K562 (cell line): ENCODE results near the gene SOCS3. TPM values are rescaled to one million over a fixed set of nuclear protein-coding genes. Genes with fewer than 3 reads are reported as not detected.

ENCODE experiments used
- polyA plus RNA-seq, 8 experiments: library from polyadenylated mRNA; depleted of rRNA in 4 of 8; stranded (reverse) in 5 of 8; unstranded in 3 of 8; fragments of >200 nt; fragmentation: Nextera tagmentation in 2 of 8; fragmentation: Illumina TruSeq in 1 of 8; extraction: Ambion mirVana in 2 of 8; extraction: Trizol in 1 of 8; gene quantifications; 2 replicates each; pipeline versions ENCODE4 v1.2.1 to v1.2.3, GENCODE V29; 2011 to 2014; ENCODE audit warnings: inconsistent platforms in 1 of 8, missing spikeins in 1 of 8
- small RNA-seq: library from RNA; depleted of rRNA; stranded (forward); fragments of <200 nt; gene quantifications from one replicate; pipeline ENCODE3, GENCODE V24; 2014
- total RNA-seq, 7 experiments: library from RNA; depleted of rRNA in 6 of 7; stranded (reverse); fragments of >200 nt in 6 of 7; fragmentation: Illumina TruSeq in 2 of 7; extraction: Trizol in 2 of 7; gene quantifications; 2 replicates each; pipeline versions ENCODE4 v1.2.1 to v1.2.3, GENCODE V29; 2011 to 2021; ENCODE audit warnings: low replicate concordance in 1 of 7

SOCS3 gene
- total and polyA plus RNA-seq, 9 of the 15 experiments (the other 6 are each of a cell fraction or from before 2014, with no cell fraction given), result 0.56 to 38.9 (median 13.7) TPM

Small RNA genes within 50 kb of the gene (small RNA-seq; reads per million reads assigned to genes)
- gene RF00415 (not detected), gene RN7SL236P (not detected)

Other genes starting within 250 kb of the SOCS3 start
Only the 7 nearest of the 10 such genes appear.
- 16.8 and 17.3 TPM in 2 replicates for gene C17orf99, start 213.7 kb downstream of the SOCS3 start, total RNA-seq (2014; rRNA removed)
- gene C17orf99, start 213.7 kb downstream of the SOCS3 start, total RNA-seq (2014; rRNA removed; fragmentation: Illumina TruSeq; extraction: Trizol), result 7.1 and 7.5 TPM in 2 replicates
- gene C17orf99, start 213.7 kb downstream of the SOCS3 start, total RNA-seq (2015; rRNA removed; fragmentation: Illumina TruSeq; extraction: Trizol), result 4.0 and 5.8 TPM in 2 replicates
- 16.4 and 18.9 TPM in 2 replicates for gene C17orf99, start 213.7 kb downstream of the SOCS3 start, total RNA-seq (2021)
- gene C17orf99, start 213.7 kb downstream of the SOCS3 start, polyA plus RNA-seq (2011; rRNA removed), result 15.9 and 16.2 TPM in 2 replicates
- gene C17orf99, start 213.7 kb downstream of the SOCS3 start, polyA plus RNA-seq (2014; fragmentation: Illumina TruSeq; extraction: Trizol), result 14.3 and 20.0 TPM in 2 replicates
- 1 to 10 TPM; 4.1 to 7.7 TPM for gene C17orf99, start 213.7 kb downstream of the SOCS3 start, polyA plus RNA-seq (2014; fragmentation: Nextera tagmentation; extraction: Ambion mirVana)
- 16.4 and 19.9 TPM in 2 replicates for gene C17orf99, start 213.7 kb downstream of the SOCS3 start, polyA plus RNA-seq (2014; rRNA removed)
- gene SYNGR2, start 191.5 kb downstream of the SOCS3 start, total RNA-seq (2014; rRNA removed), result 87.8 and 120 TPM in 2 replicates
- 29.7 and 44.9 TPM in 2 replicates for gene SYNGR2, start 191.5 kb downstream of the SOCS3 start, total RNA-seq (2014; rRNA removed; fragmentation: Illumina TruSeq; extraction: Trizol)
- gene SYNGR2, start 191.5 kb downstream of the SOCS3 start, total RNA-seq (2015; rRNA removed; fragmentation: Illumina TruSeq; extraction: Trizol), result 68.0 and 68.2 TPM in 2 replicates
- 173 and 185 TPM in 2 replicates for gene SYNGR2, start 191.5 kb downstream of the SOCS3 start, total RNA-seq (2021)
- 159 and 208 TPM in 2 replicates for gene SYNGR2, start 191.5 kb downstream of the SOCS3 start, polyA plus RNA-seq (2011; rRNA removed)
- gene SYNGR2, start 191.5 kb downstream of the SOCS3 start, polyA plus RNA-seq (2014; fragmentation: Illumina TruSeq; extraction: Trizol), result 167 and 172 TPM in 2 replicates
- 1 to 10 TPM; 1.4 to 7.6 TPM for gene SYNGR2, start 191.5 kb downstream of the SOCS3 start, polyA plus RNA-seq (2014; fragmentation: Nextera tagmentation; extraction: Ambion mirVana)
- 140 and 156 TPM in 2 replicates for gene SYNGR2, start 191.5 kb downstream of the SOCS3 start, polyA plus RNA-seq (2014; rRNA removed)
- gene TK1, start 173.0 kb downstream of the SOCS3 start, total RNA-seq (2014; rRNA removed), result 195 and 231 TPM in 2 replicates
- 45.0 and 59.5 TPM in 2 replicates for gene TK1, start 173.0 kb downstream of the SOCS3 start, total RNA-seq (2014; rRNA removed; fragmentation: Illumina TruSeq; extraction: Trizol)
- 97.7 and 98.0 TPM in 2 replicates for gene TK1, start 173.0 kb downstream of the SOCS3 start, total RNA-seq (2015; rRNA removed; fragmentation: Illumina TruSeq; extraction: Trizol)
- gene TK1, start 173.0 kb downstream of the SOCS3 start, total RNA-seq (2021), result 198 TPM in 2 replicates
- gene TK1, start 173.0 kb downstream of the SOCS3 start, polyA plus RNA-seq (2011; rRNA removed), result 123 and 130 TPM in 2 replicates
- gene TK1, start 173.0 kb downstream of the SOCS3 start, polyA plus RNA-seq (2014; fragmentation: Illumina TruSeq; extraction: Trizol), result 103 and 216 TPM in 2 replicates
- 10 to 100 TPM in 1 of 2 experiments, 1 to 10 TPM in 1; 8.4 to 29.9 TPM for gene TK1, start 173.0 kb downstream of the SOCS3 start, polyA plus RNA-seq (2014; fragmentation: Nextera tagmentation; extraction: Ambion mirVana)
- 192 and 280 TPM in 2 replicates for gene TK1, start 173.0 kb downstream of the SOCS3 start, polyA plus RNA-seq (2014; rRNA removed)
- gene AFMID, start 172.7 kb downstream of the SOCS3 start, total RNA-seq (2014; rRNA removed), result 68.1 and 101 TPM in 2 replicates
- gene AFMID, start 172.7 kb downstream of the SOCS3 start, total RNA-seq (2014; rRNA removed; fragmentation: Illumina TruSeq; extraction: Trizol), result 63.4 and 70.4 TPM in 2 replicates
- gene AFMID, start 172.7 kb downstream of the SOCS3 start, total RNA-seq (2015; rRNA removed; fragmentation: Illumina TruSeq; extraction: Trizol), result 61.8 and 62.1 TPM in 2 replicates
- 67.3 and 74.0 TPM in 2 replicates for gene AFMID, start 172.7 kb downstream of the SOCS3 start, total RNA-seq (2021)
- 73.8 and 74.4 TPM in 2 replicates for gene AFMID, start 172.7 kb downstream of the SOCS3 start, polyA plus RNA-seq (2011; rRNA removed)
- 119 and 133 TPM in 2 replicates for gene AFMID, start 172.7 kb downstream of the SOCS3 start, polyA plus RNA-seq (2014; fragmentation: Illumina TruSeq; extraction: Trizol)
- 100 to 1,000 TPM in 1 of 2 experiments, 10 to 100 TPM in 1; 80.3 to 188 TPM for gene AFMID, start 172.7 kb downstream of the SOCS3 start, polyA plus RNA-seq (2014; fragmentation: Nextera tagmentation; extraction: Ambion mirVana)
- 95.7 and 110 TPM in 2 replicates for gene AFMID, start 172.7 kb downstream of the SOCS3 start, polyA plus RNA-seq (2014; rRNA removed)
- gene BIRC5, start 145.8 kb downstream of the SOCS3 start, total RNA-seq (2014; rRNA removed), result 114 and 140 TPM in 2 replicates
- gene BIRC5, start 145.8 kb downstream of the SOCS3 start, total RNA-seq (2014; rRNA removed; fragmentation: Illumina TruSeq; extraction: Trizol), result 79.1 and 79.9 TPM in 2 replicates
- gene BIRC5, start 145.8 kb downstream of the SOCS3 start, total RNA-seq (2015; rRNA removed; fragmentation: Illumina TruSeq; extraction: Trizol), result 101 and 106 TPM in 2 replicates
- 101 and 104 TPM in 2 replicates for gene BIRC5, start 145.8 kb downstream of the SOCS3 start, total RNA-seq (2021)
- gene BIRC5, start 145.8 kb downstream of the SOCS3 start, polyA plus RNA-seq (2011; rRNA removed), result 61.4 and 64.4 TPM in 2 replicates
- 74.6 and 88.8 TPM in 2 replicates for gene BIRC5, start 145.8 kb downstream of the SOCS3 start, polyA plus RNA-seq (2014; fragmentation: Illumina TruSeq; extraction: Trizol)
- 100 to 1,000 TPM in 1 of 2 experiments, 10 to 100 TPM in 1; 98.2 to 107 TPM for gene BIRC5, start 145.8 kb downstream of the SOCS3 start, polyA plus RNA-seq (2014; fragmentation: Nextera tagmentation; extraction: Ambion mirVana)
- 127 and 155 TPM in 2 replicates for gene BIRC5, start 145.8 kb downstream of the SOCS3 start, polyA plus RNA-seq (2014; rRNA removed)
- not detected in 2 replicates for gene TMEM235, start 128.4 kb downstream of the SOCS3 start, total RNA-seq (2014; rRNA removed)
- gene TMEM235, start 128.4 kb downstream of the SOCS3 start, total RNA-seq (2014; rRNA removed; fragmentation: Illumina TruSeq; extraction: Trizol), result not detected in 2 replicates
- gene TMEM235, start 128.4 kb downstream of the SOCS3 start, total RNA-seq (2015; rRNA removed; fragmentation: Illumina TruSeq; extraction: Trizol), result not detected in 2 replicates
- gene TMEM235, start 128.4 kb downstream of the SOCS3 start, total RNA-seq (2021), result not detected in 2 replicates
- gene TMEM235, start 128.4 kb downstream of the SOCS3 start, polyA plus RNA-seq (2011; rRNA removed), result not detected in 2 replicates
- not detected in 2 replicates for gene TMEM235, start 128.4 kb downstream of the SOCS3 start, polyA plus RNA-seq (2014; fragmentation: Illumina TruSeq; extraction: Trizol)
- gene TMEM235, start 128.4 kb downstream of the SOCS3 start, polyA plus RNA-seq (2014; fragmentation: Nextera tagmentation; extraction: Ambion mirVana), result not detected
- not detected in 2 replicates for gene TMEM235, start 128.4 kb downstream of the SOCS3 start, polyA plus RNA-seq (2014; rRNA removed)
- gene PGS1, start 18.6 kb upstream of the SOCS3 start, total RNA-seq (2014; rRNA removed), result 24.0 and 33.4 TPM in 2 replicates
- gene PGS1, start 18.6 kb upstream of the SOCS3 start, total RNA-seq (2014; rRNA removed; fragmentation: Illumina TruSeq; extraction: Trizol), result 10.7 and 14.0 TPM in 2 replicates
- 16.9 and 20.3 TPM in 2 replicates for gene PGS1, start 18.6 kb upstream of the SOCS3 start, total RNA-seq (2015; rRNA removed; fragmentation: Illumina TruSeq; extraction: Trizol)
- 33.5 and 38.4 TPM in 2 replicates for gene PGS1, start 18.6 kb upstream of the SOCS3 start, total RNA-seq (2021)
- gene PGS1, start 18.6 kb upstream of the SOCS3 start, polyA plus RNA-seq (2011; rRNA removed), result 39.4 and 43.6 TPM in 2 replicates
- 22.3 and 27.0 TPM in 2 replicates for gene PGS1, start 18.6 kb upstream of the SOCS3 start, polyA plus RNA-seq (2014; fragmentation: Illumina TruSeq; extraction: Trizol)
- gene PGS1, start 18.6 kb upstream of the SOCS3 start, polyA plus RNA-seq (2014; fragmentation: Nextera tagmentation; extraction: Ambion mirVana), result 1 to 10 TPM; 1.3 to 1.8 TPM
- 29.7 and 36.0 TPM in 2 replicates for gene PGS1, start 18.6 kb upstream of the SOCS3 start, polyA plus RNA-seq (2014; rRNA removed)